Activated naive CD8-positive, alpha-beta T cell treated with anti-CD3 and anti-CD28 coated beads, Interleukin-2, amount 10 ng/mL, durations not matched to agents 7 days and 5 days (primary cell): ENCODE results near the gene KLHDC2. TPM values are rescaled to one million over a fixed set of nuclear protein-coding genes. Genes with fewer than 3 reads are reported as not detected.
"Not testable (repeated sequence)": the region's sequence is repeated elsewhere in the genome, so short reads cannot be mapped to it uniquely, and the experiment has no call there.

ENCODE experiments used
- ATAC-seq: fragments of 150-1000 bp; cut with Tn5 transposase; one replicate; pipeline ENCODE4 v1.10.0; 2021; ENCODE audit warnings: low read depth, moderate library complexity
- POLR2A ChIA-PET: fragments of 350-600 bp; sonication (Branson Sonifier 250); formaldehyde crosslinking; loops from one replicate; lab custom pipeline; 2021; ENCODE audit warnings: antibody characterized with exemption; lab: Charles Lee
- DNase-seq: peaks from one replicate; pipeline ENCODE4 v3.0.0; 2021
- H3K27ac Mint-ChIP-seq: one replicate; pipeline ENCODE4 v1.8.0; 2022; ENCODE audit warnings: mild to moderate bottlenecking, mixed read lengths
- H3K27me3 Mint-ChIP-seq: one replicate; pipeline ENCODE4 v1.8.0; 2022; ENCODE audit warnings: mild to moderate bottlenecking, moderate library complexity, mixed read lengths
- H3K36me3 Mint-ChIP-seq: one replicate; pipeline ENCODE4 v1.8.0; 2021; ENCODE audit warnings: mild to moderate bottlenecking, mixed read lengths
- H3K4me1 Mint-ChIP-seq: one replicate; pipeline ENCODE4 v1.8.0; 2021; ENCODE audit warnings: mixed read lengths
- H3K4me3 Mint-ChIP-seq: one replicate; pipeline ENCODE4 v1.8.0; 2022; ENCODE audit warnings: mild to moderate bottlenecking, moderate library complexity, mixed read lengths
- H3K9me3 Mint-ChIP-seq: one replicate; pipeline ENCODE4 v1.8.0; 2021; ENCODE audit warnings: mixed read lengths
- total RNA-seq, 2 experiments: library from RNA; stranded (reverse); gene quantifications; one replicate each; pipeline ENCODE4 v1.2.3, GENCODE V29; 2021

Gene KLHDC2
- 10 to 100 TPM; 43.6 to 44.1 TPM for total RNA-seq

GRCh38 chr14:49767571-49768300, at the start of gene KLHDC2:
Gene KLHDC2, plus strand, starts transcription at chr14:49768153. Its CDS starts 316 bp downstream, at chr14:49768469.
- H3K27me3 Mint-ChIP-seq = no peaks in the 10 kb centered on the region
- H3K4me1 Mint-ChIP-seq = peaks cover 26% of the 10 kb centered on the region
- DNase-seq (peak; percentile 93), ATAC-seq (peak; percentile 88)
- POLR2A ChIA-PET = interaction anchor here (0.6 to 3.7 kb wide), 29 partner anchors 9 to 972 kb away, joined by 3 to 43 read pairs (median 6); partner anchors contain the start of genes ARF6, DMAC2L, DNAAF2 and KLHDC1
- H3K4me3 Mint-ChIP-seq = peak within 1 kb of the TSS; percentile 98
- peak within 1 kb of the TSS; percentile 100 for H3K27ac Mint-ChIP-seq
- H3K36me3 Mint-ChIP-seq = peaks cover 1% of the 10 kb centered on the region
- H3K9me3 Mint-ChIP-seq = no peaks in the 10 kb centered on the region

GRCh38 chr14:49720744-49721143, 47.2 kb upstream of the KLHDC2 start:
- peaks cover 4% of the 10 kb centered on the region for H3K9me3 Mint-ChIP-seq
- H3K27me3 Mint-ChIP-seq = no peaks in the 10 kb centered on the region
- H3K4me1 Mint-ChIP-seq = no peaks in the 10 kb centered on the region
- POLR2A ChIA-PET = no interaction called here
- peaks cover 16% of the 10 kb centered on the region for H3K36me3 Mint-ChIP-seq
- no peak overlapping the region for H3K27ac Mint-ChIP-seq
- DNase-seq = no peak
- ATAC-seq = no peak
- H3K4me3 Mint-ChIP-seq = no peak overlapping the region

- peaks cover 16% of the 10 kb centered on the region for H3K36me3 Mint-ChIP-seq
- H3K4me3 Mint-ChIP-seq, POLR2A ChIA-PET, H3K27ac Mint-ChIP-seq, H3K4me1 Mint-ChIP-seq, DNase-seq, H3K27me3 Mint-ChIP-seq, ATAC-seq, H3K9me3 Mint-ChIP-seq: not testable (repeated sequence)
Observed at GRCh38 chr14:49721733-49722435, 46.1 kb upstream of the KLHDC2 start.

- Mint-ChIP-seq H3K4me1 (no peaks in the 10 kb centered on the region), H3K9me3 (no peaks in the 10 kb centered on the region), H3K27ac (no peak overlapping the region), H3K4me3 (no peak overlapping the region), H3K27me3 (no peaks in the 10 kb centered on the region), H3K36me3 (peaks cover 4% of the 10 kb centered on the region)
- POLR2A ChIA-PET = no interaction called here
- DNase-seq (no peak), ATAC-seq (no peak)
Observed at GRCh38 chr14:49727171-49727570, 40.8 kb upstream of the KLHDC2 start.

- POLR2A ChIA-PET = no interaction called here
- Mint-ChIP-seq H3K27ac (no peak overlapping the region), H3K27me3 (no peaks in the 10 kb centered on the region), H3K9me3 (no peaks in the 10 kb centered on the region), H3K4me1 (no peaks in the 10 kb centered on the region), H3K36me3 (no peaks in the 10 kb centered on the region), H3K4me3 (no peak overlapping the region)
- DNase-seq (no peak), ATAC-seq (no peak)
Observed at GRCh38 chr14:49732896-49733295, 35.1 kb upstream of the KLHDC2 start.

- no peak overlapping the region for H3K4me3 Mint-ChIP-seq
- H3K9me3 Mint-ChIP-seq = no peaks in the 10 kb centered on the region
- H3K36me3 Mint-ChIP-seq = no peaks in the 10 kb centered on the region
- no peaks in the 10 kb centered on the region for H3K4me1 Mint-ChIP-seq
- DNase-seq (no peak), ATAC-seq (no peak)
- POLR2A ChIA-PET = no interaction called here
- no peak overlapping the region for H3K27ac Mint-ChIP-seq
- no peaks in the 10 kb centered on the region for H3K27me3 Mint-ChIP-seq
Observed at GRCh38 chr14:49733836-49734235, 34.1 kb upstream of the KLHDC2 start.

- H3K36me3 Mint-ChIP-seq, H3K4me3 Mint-ChIP-seq, ATAC-seq, DNase-seq, H3K4me1 Mint-ChIP-seq, H3K27ac Mint-ChIP-seq, H3K9me3 Mint-ChIP-seq, H3K27me3 Mint-ChIP-seq: not testable (repeated sequence)
- POLR2A ChIA-PET = interaction anchor here (0.6 kb wide), 1 partner anchor 23 kb away, joined by 3 read pairs; no protein-coding TSS in a partner anchor
Observed at GRCh38 chr14:49735669-49736068, 32.3 kb upstream of the KLHDC2 start.

- Mint-ChIP-seq H3K36me3 (no peaks in the 10 kb centered on the region), H3K27me3 (no peaks in the 10 kb centered on the region), H3K4me1 (no peaks in the 10 kb centered on the region), H3K9me3 (no peaks in the 10 kb centered on the region), H3K27ac (no peak overlapping the region), H3K4me3 (no peak overlapping the region)
- DNase-seq = no peak
- POLR2A ChIA-PET = no interaction called here
- no peak for ATAC-seq
Observed at GRCh38 chr14:49745191-49745590, 22.8 kb upstream of the KLHDC2 start.

GRCh38 chr14:49746476-49746875, 21.5 kb upstream of the KLHDC2 start:
- H3K27ac Mint-ChIP-seq, H3K27me3 Mint-ChIP-seq, ATAC-seq, H3K9me3 Mint-ChIP-seq, DNase-seq, H3K4me3 Mint-ChIP-seq, H3K36me3 Mint-ChIP-seq, H3K4me1 Mint-ChIP-seq, POLR2A ChIA-PET: not testable (repeated sequence)

- no peak for DNase-seq
- no peaks in the 10 kb centered on the region for H3K9me3 Mint-ChIP-seq
- H3K27ac Mint-ChIP-seq = no peak overlapping the region
- no peak overlapping the region for H3K4me3 Mint-ChIP-seq
- no peaks in the 10 kb centered on the region for H3K4me1 Mint-ChIP-seq
- ATAC-seq = no peak
- H3K27me3 Mint-ChIP-seq = peaks cover 6% of the 10 kb centered on the region
- POLR2A ChIA-PET = no interaction called here
- H3K36me3 Mint-ChIP-seq = no peaks in the 10 kb centered on the region
Observed at GRCh38 chr14:49754570-49755097, 13.3 kb upstream of the KLHDC2 start.

GRCh38 chr14:49755378-49755777, 12.6 kb upstream of the KLHDC2 start:
- no peak overlapping the region for H3K27ac Mint-ChIP-seq
- POLR2A ChIA-PET = no interaction called here
- H3K9me3 Mint-ChIP-seq = no peaks in the 10 kb centered on the region
- H3K27me3 Mint-ChIP-seq = peaks cover 6% of the 10 kb centered on the region
- H3K4me1 Mint-ChIP-seq = no peaks in the 10 kb centered on the region
- ATAC-seq (no peak), DNase-seq (no peak)
- H3K4me3 Mint-ChIP-seq = no peak overlapping the region
- no peaks in the 10 kb centered on the region for H3K36me3 Mint-ChIP-seq

GRCh38 chr14:49761839-49762551, 6.0 kb upstream of the KLHDC2 start:
- no peak for DNase-seq
- no peak overlapping the region for H3K27ac Mint-ChIP-seq
- no peak for ATAC-seq

GRCh38 chr14:49766839-49767238, 1.1 kb upstream of the KLHDC2 start:
- no peaks in the 10 kb centered on the region for H3K27me3 Mint-ChIP-seq
- no peaks in the 10 kb centered on the region for H3K9me3 Mint-ChIP-seq
- peak overlapping the region; percentile 82 for H3K4me3 Mint-ChIP-seq
- peaks cover 26% of the 10 kb centered on the region for H3K4me1 Mint-ChIP-seq
- POLR2A ChIA-PET = interaction anchor here (0.7 to 3.7 kb wide), 15 partner anchors 14 to 295 kb away, joined by 3 to 43 read pairs (median 16); partner anchors contain the start of genes ARF6, DNAAF2, KLHDC1 and LRR1
- H3K27ac Mint-ChIP-seq = peak overlapping the region; percentile 98
- H3K36me3 Mint-ChIP-seq = peaks cover 1% of the 10 kb centered on the region
- ATAC-seq (no peak), DNase-seq (no peak)

More at GRCh38 chr14:49761839-49762551, 6.0 kb upstream of the KLHDC2 start:
- POLR2A ChIA-PET = no interaction called here
- Mint-ChIP-seq H3K27me3 (peaks cover 6% of the 10 kb centered on the region), H3K4me3 (no peak overlapping the region), H3K36me3 (no peaks in the 10 kb centered on the region), H3K4me1 (peaks cover 4% of the 10 kb centered on the region), H3K9me3 (no peaks in the 10 kb centered on the region)
